DOHH2 (cell line): ENCODE data around the gene PRDM11.
A peak's percentile ranks its signal among the peaks of the same experiment; 100 is the strongest.

Source experiments
- H3F3A ChIP-seq: fragments of 200-600 bp; sonication (generic), shearing (Covaris generic); 2 replicates; pipeline ENCODE4 v1.6.0; 2016; ENCODE audit warnings: antibody characterized with exemption, mild to moderate bottlenecking; ENCODE audit not compliant: control insufficient read depth, insufficient read depth
- H3K27ac ChIP-seq: fragments of 200-600 bp; sonication (generic); 2 replicates; pipeline ENCODE4 v1.5.1; 2014; ENCODE audit warnings: low read depth, mild to moderate bottlenecking, low read length, moderate library complexity
- H3K27me3 ChIP-seq: fragments of 200-600 bp; sonication (generic); 2 replicates; pipeline ENCODE4 v1.6.1; 2014; ENCODE audit warnings: mild to moderate bottlenecking, low read length, mixed read lengths; ENCODE audit not compliant: control insufficient read depth
- H3K36me3 ChIP-seq: fragments of 200-600 bp; sonication (generic); 2 replicates; pipeline ENCODE4 v1.6.1; 2014; ENCODE audit warnings: mild to moderate bottlenecking, low read length, moderate library complexity, mixed read lengths; ENCODE audit not compliant: control insufficient read depth
- H3K4me1 ChIP-seq: fragments of 200-600 bp; sonication (generic); 2 replicates; pipeline ENCODE4 v1.6.1; 2014; ENCODE audit warnings: mild to moderate bottlenecking, low read length, mixed read lengths; ENCODE audit not compliant: control insufficient read depth
- H3K4me2 ChIP-seq: fragments of 200-600 bp; sonication (generic); 2 replicates; pipeline ENCODE4 v1.6.0; 2014; ENCODE audit warnings: mild to moderate bottlenecking, low read length, moderate library complexity
- H3K4me3 ChIP-seq: fragments of 200-600 bp; sonication (generic); 2 replicates; pipeline ENCODE4 v1.5.1; 2014; ENCODE audit warnings: mild to moderate bottlenecking, low read length, mixed read lengths
- H3K79me2 ChIP-seq: fragments of 200-600 bp; sonication (generic); 2 replicates; pipeline ENCODE4 v1.6.1; 2014; ENCODE audit warnings: mild to moderate bottlenecking, low read length, mixed read lengths; ENCODE audit not compliant: control insufficient read depth
- H3K9me2 ChIP-seq: fragments of 200-600 bp; sonication (generic); replicated peaks from 2 replicates; pipeline ENCODE4 v1.6.1; 2014; ENCODE audit warnings: mild to moderate bottlenecking, low read length, mixed read lengths; ENCODE audit not compliant: control insufficient read depth
- H3K9me3 ChIP-seq: fragments of 200-600 bp; sonication (generic); 2 replicates; pipeline ENCODE4 v1.6.1; 2014; ENCODE audit warnings: antibody characterized with exemption, low read length, mixed read lengths; ENCODE audit not compliant: control insufficient read depth, insufficient read depth
- H4K20me1 ChIP-seq: fragments of 200-600 bp; sonication (generic); 2 replicates; pipeline ENCODE4 v1.6.0; 2014; ENCODE audit warnings: low read depth, mild to moderate bottlenecking, antibody characterized with exemption, low read length, moderate library complexity; ENCODE audit not compliant: control insufficient read depth, insufficient read depth
- CTCF ChIP-seq: fragments of 200-600 bp; sonication (generic); IDR thresholded peaks from one replicate; pipeline ENCODE4 v1.5.1; 2014; ENCODE audit warnings: antibody characterized with exemption, mild to moderate bottlenecking, low read depth, low read length; ENCODE audit not compliant: poor library complexity, severe bottlenecking
- EZH2phosphoT487 ChIP-seq: fragments of 200-600 bp; sonication (generic); IDR thresholded peaks from 2 replicates; pipeline ENCODE4 v1.6.1; 2017; ENCODE audit warnings: borderline replicate concordance, mild to moderate bottlenecking, antibody characterized with exemption, low read length, moderate library complexity, mixed read lengths

The PRDM11 gene

GRCh38 chr11:45208135-45208534 lies 61.7 kb downstream of the PRDM11 start:
- Histone ChIP-seq H3K4me1 (peaks cover 17% of the 10 kb centered on the region), H3K4me2 (no peak overlapping the region), H3K27me3 (no peaks in the 10 kb centered on the region), H3K9me2 (no peaks in the 10 kb centered on the region), H3K4me3 (no peak overlapping the region), H3K79me2 (no peaks in the 10 kb centered on the region), H4K20me1 (no peaks in the 10 kb centered on the region), H3K27ac (no peak overlapping the region), H3F3A (no peaks in the 10 kb centered on the region), H3K36me3 (no peaks in the 10 kb centered on the region), H3K9me3 (no peaks in the 10 kb centered on the region)
- TF ChIP-seq EZH2phosphoT487 (no peak), CTCF (no peak)

- H3K4me1 ChIP-seq = peaks cover 17% of the 10 kb centered on the region
- H4K20me1 ChIP-seq = no peaks in the 10 kb centered on the region
- H3K9me3 ChIP-seq = no peaks in the 10 kb centered on the region
- no peak for TF ChIP-seq EZH2phosphoT487
- TF ChIP-seq CTCF = no peak
- H3K36me3 ChIP-seq = no peaks in the 10 kb centered on the region
- no peaks in the 10 kb centered on the region for H3F3A ChIP-seq
- peak overlapping the region; percentile 45 for H3K4me2 ChIP-seq
- H3K4me3 ChIP-seq = peak overlapping the region; percentile 1; the same call in 1 of the 2 replicates
- no peaks in the 10 kb centered on the region for H3K79me2 ChIP-seq
- H3K27ac ChIP-seq = no peak overlapping the region
- H3K9me2 ChIP-seq = no peaks in the 10 kb centered on the region
- no peaks in the 10 kb centered on the region for H3K27me3 ChIP-seq
Observed at GRCh38 chr11:45209000-45209879, 62.8 kb downstream of the PRDM11 start.

DNA sequence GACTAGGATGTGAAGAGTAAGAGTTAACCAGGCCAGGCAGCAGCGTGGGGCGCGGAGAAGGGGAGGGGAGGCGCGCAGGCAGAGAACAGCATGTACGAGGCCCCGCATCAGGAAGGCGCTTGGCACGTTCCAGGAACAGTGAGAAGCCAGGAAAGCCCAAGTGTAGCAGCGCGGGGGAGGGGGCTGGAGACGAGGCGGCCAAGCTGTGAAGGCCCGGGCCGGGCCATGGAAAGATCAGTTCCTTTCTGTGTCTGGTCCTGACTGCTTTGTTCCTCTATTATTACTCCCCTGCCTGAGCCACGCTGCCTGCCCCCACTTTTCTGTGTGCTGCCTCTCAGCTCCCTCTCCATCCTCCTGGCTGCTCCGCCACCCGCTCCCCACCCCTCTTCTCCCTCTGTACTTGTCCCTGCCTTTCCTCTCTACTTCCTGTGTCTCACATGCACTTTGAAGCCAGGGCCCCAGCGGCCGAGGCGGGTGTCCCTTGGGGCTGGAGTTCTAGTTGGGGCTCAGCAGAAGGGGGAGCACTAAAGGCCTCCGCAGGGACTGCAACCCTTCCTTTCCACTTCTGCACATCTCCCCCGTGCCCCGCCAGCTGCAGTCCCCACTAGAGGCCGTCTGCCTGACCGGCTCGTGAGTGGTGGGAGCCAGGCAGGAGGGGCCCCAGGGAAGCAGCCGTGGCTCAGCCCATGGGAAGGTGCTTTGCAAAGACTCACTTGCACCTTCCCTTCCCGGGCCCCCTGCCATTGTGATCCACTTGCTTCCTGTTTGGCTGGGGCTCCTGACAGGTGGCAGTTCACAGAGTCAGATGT lies 63.7 kb downstream of the PRDM11 start:
- no peaks in the 10 kb centered on the region for H3F3A ChIP-seq
- peak overlapping the region; percentile 45 for H3K4me2 ChIP-seq
- TF ChIP-seq EZH2phosphoT487 (no peak), CTCF (no peak)
- H3K36me3 ChIP-seq = no peaks in the 10 kb centered on the region
- H3K4me3 ChIP-seq = peak overlapping the region; percentile 1
- H4K20me1 ChIP-seq = no peaks in the 10 kb centered on the region
- H3K4me1 ChIP-seq = peaks cover 17% of the 10 kb centered on the region
- H3K79me2 ChIP-seq = no peaks in the 10 kb centered on the region
- H3K9me3 ChIP-seq = no peaks in the 10 kb centered on the region
- no peaks in the 10 kb centered on the region for H3K27me3 ChIP-seq
- H3K27ac ChIP-seq = no peak overlapping the region
- no peaks in the 10 kb centered on the region for H3K9me2 ChIP-seq
